OCI-LY1 (cell line): Measurements from ENCODE around the gene ACTR5.

ENCODE experiments used
- H2AFZ ChIP-seq: fragments of 200-600 bp; sonication (generic), shearing (Covaris generic); 2 replicates; pipeline ENCODE4 v1.6.0; 2014; ENCODE audit warnings: antibody characterized with exemption, mild to moderate bottlenecking, low read length
- H3F3A ChIP-seq: fragments of 200-600 bp; sonication (generic), shearing (Covaris generic); 2 replicates; pipeline ENCODE4 v1.6.0; 2014; ENCODE audit warnings: mild to moderate bottlenecking, antibody characterized with exemption, low read length, moderate library complexity; ENCODE audit not compliant: insufficient read depth
- H3K27ac ChIP-seq: fragments of 200-600 bp; sonication (generic); 2 replicates; pipeline ENCODE4 v1.5.1; 2014; ENCODE audit warnings: low read length, mixed run types, mild to moderate bottlenecking, low read depth; ENCODE audit not compliant: poor library complexity, severe bottlenecking
- H3K27me3 ChIP-seq: fragments of 200-600 bp; sonication (generic); 2 replicates; pipeline ENCODE4 v1.6.0; 2014; ENCODE audit warnings: antibody characterized with exemption, mild to moderate bottlenecking, low read length, moderate library complexity; ENCODE audit not compliant: insufficient read depth
- H3K36me3 ChIP-seq: fragments of 200-600 bp; sonication (generic); 2 replicates; pipeline ENCODE4 v1.6.1; 2014; ENCODE audit warnings: mild to moderate bottlenecking, antibody characterized with exemption, low read length, moderate library complexity, mixed read lengths; ENCODE audit not compliant: insufficient read depth
- H3K4me1 ChIP-seq: fragments of 200-600 bp; sonication (generic); 2 replicates; pipeline ENCODE4 v1.5.1; 2014; ENCODE audit warnings: mild to moderate bottlenecking, low read length, moderate library complexity; ENCODE audit not compliant: insufficient read depth, severe bottlenecking
- H3K4me2 ChIP-seq: fragments of 200-600 bp; sonication (generic), shearing (Covaris generic); 2 replicates; pipeline ENCODE4 v1.6.1; 2014; ENCODE audit warnings: low read length
- H3K4me3 ChIP-seq: fragments of 200-600 bp; sonication (generic); 2 replicates; pipeline ENCODE4 v1.5.1; 2014; ENCODE audit warnings: low read length, low read depth, mild to moderate bottlenecking, mixed read lengths; ENCODE audit not compliant: poor library complexity, severe bottlenecking
- H3K79me2 ChIP-seq: fragments of 200-600 bp; shearing (Covaris generic); 2 replicates; pipeline ENCODE4 v1.6.1; 2016; ENCODE audit warnings: mixed run types, low read length, mixed read lengths; ENCODE audit not compliant: insufficient read depth
- H3K9ac ChIP-seq: fragments of 200-600 bp; sonication (generic), shearing (Covaris generic); 2 replicates; pipeline ENCODE4 v1.6.1; 2014; ENCODE audit warnings: mild to moderate bottlenecking, low read length, mixed read lengths
- H3K9me2 ChIP-seq: fragments of 200-600 bp; sonication (generic), shearing (Covaris generic); 2 replicates; pipeline ENCODE4 v1.6.1; 2014; ENCODE audit warnings: low read depth, mild to moderate bottlenecking, low read length, mixed read lengths
- H3K9me3 ChIP-seq: fragments of 200-600 bp; shearing (Covaris generic); 2 replicates; pipeline ENCODE4 v1.6.1; 2014; ENCODE audit warnings: low read length, mixed read lengths
- H4K20me1 ChIP-seq: fragments of 200-600 bp; sonication (generic), shearing (Covaris generic); 2 replicates; pipeline ENCODE4 v1.6.0; 2016; ENCODE audit warnings: mild to moderate bottlenecking, low read length; ENCODE audit not compliant: insufficient read depth
- CTCF ChIP-seq: fragments of 200-600 bp; sonication (generic), shearing (Covaris generic); IDR thresholded peaks from 2 replicates; pipeline ENCODE4 v1.5.1; 2017; ENCODE audit warnings: mild to moderate bottlenecking, antibody characterized with exemption, low read length, moderate library complexity, mixed read lengths
- EZH2 ChIP-seq: fragments of 200-600 bp; sonication (generic), shearing (Covaris generic); IDR thresholded peaks from 2 replicates; pipeline ENCODE4 v1.8.0; 2017; ENCODE audit warnings: borderline replicate concordance, mixed run types, mild to moderate bottlenecking, antibody characterized with exemption, low read length, moderate library complexity, mixed read lengths

Gene ACTR5

GRCh38 chr20:38700926-38701325 lies 47.3 kb upstream of the ACTR5 start:
- Histone ChIP-seq H3K9me2 (no peaks in the 10 kb centered on the region), H3K9ac (no peak overlapping the region), H3K27me3 (no peaks in the 10 kb centered on the region; the same call in 1 of the 2 replicates), H3K4me3 (no peak overlapping the region), H3F3A (no peaks in the 10 kb centered on the region), H4K20me1 (no peaks in the 10 kb centered on the region), H3K79me2 (no peaks in the 10 kb centered on the region), H2AFZ (no peak overlapping the region), H3K27ac (no peak overlapping the region), H3K4me2 (no peak overlapping the region), H3K9me3 (no peaks in the 10 kb centered on the region), H3K4me1 (no peaks in the 10 kb centered on the region), H3K36me3 (no peaks in the 10 kb centered on the region)
- no peak for TF ChIP-seq EZH2
- no peak for TF ChIP-seq CTCF

- no peaks in the 10 kb centered on the region for H3K9me2 ChIP-seq
- H3K4me3 ChIP-seq: no peak overlapping the region
- no peaks in the 10 kb centered on the region for H4K20me1 ChIP-seq
- H3K9ac ChIP-seq: no peak overlapping the region
- no peaks in the 10 kb centered on the region for H3K4me1 ChIP-seq
- H3K36me3 ChIP-seq: no peaks in the 10 kb centered on the region
- H3K27me3 ChIP-seq: no peaks in the 10 kb centered on the region; the same call in 1 of the 2 replicates
- no peak overlapping the region for H3K27ac ChIP-seq
- no peak overlapping the region for H2AFZ ChIP-seq
- no peaks in the 10 kb centered on the region for H3K9me3 ChIP-seq
- no peak for TF ChIP-seq EZH2
- TF ChIP-seq CTCF: no peak
- no peak overlapping the region for H3K4me2 ChIP-seq
- no peaks in the 10 kb centered on the region for H3F3A ChIP-seq
- no peaks in the 10 kb centered on the region for H3K79me2 ChIP-seq
Observed at GRCh38 chr20:38703526-38703925, 44.7 kb upstream of the ACTR5 start.

GRCh38 chr20:38704136-38704535 lies 44.1 kb upstream of the ACTR5 start:
- Histone ChIP-seq H3K27ac (no peak overlapping the region), H3K4me2 (no peak overlapping the region), H3F3A (no peaks in the 10 kb centered on the region), H3K36me3 (no peaks in the 10 kb centered on the region), H3K27me3 (no peaks in the 10 kb centered on the region; the same call in 1 of the 2 replicates), H4K20me1 (no peaks in the 10 kb centered on the region), H3K4me1 (no peaks in the 10 kb centered on the region), H3K9ac (no peak overlapping the region), H3K9me2 (no peaks in the 10 kb centered on the region), H3K4me3 (no peak overlapping the region), H2AFZ (no peak overlapping the region), H3K79me2 (no peaks in the 10 kb centered on the region), H3K9me3 (no peaks in the 10 kb centered on the region)
- TF ChIP-seq CTCF: no peak
- no peak for TF ChIP-seq EZH2
